K562 (cell line): ENCODE measurements around the gene IMPDH2. TPM values are rescaled to one million over a fixed set of nuclear protein-coding genes. Genes with fewer than 3 reads are reported as not detected.
A peak's percentile ranks its signal among the peaks of the same experiment; 100 is the strongest.

Experiments used
- BACH1 ChIP-seq: fragments of 200-800 bp; sonication (Bioruptor generic); IDR thresholded peaks from 2 replicates; pipeline ENCODE4 v1.6.1; 2016; ENCODE audit warnings: missing genetic modification characterization, missing compliant biosample characterization
- CREM ChIP-seq: IDR thresholded peaks from 2 replicates; pipeline ENCODE4 v1.6.1; 2014; ENCODE audit warnings: antibody characterized with exemption, low read depth
- EP400 ChIP-seq: fragments of 450-650 bp; IDR thresholded peaks from 2 replicates; pipeline ENCODE4 v1.6.1; 2017; ENCODE audit warnings: antibody characterized with exemption, mild to moderate bottlenecking, moderate library complexity
- FOS ChIP-seq: IDR thresholded peaks from 3 replicates; pipeline ENCODE4 v1.6.1; 2011; ENCODE audit not compliant: insufficient read length; ENCODE audit errors: extremely low read depth
- GATAD2A ChIP-seq: fragments of 450-650 bp; IDR thresholded peaks from 2 replicates; pipeline ENCODE4 v1.6.1; 2017
- HDAC1 ChIP-seq, 2 experiments: fragments of 450-650 bp; IDR thresholded peaks; 2 replicates each; pipeline ENCODE4 v1.6.1; 2016 to 2017; ENCODE audit warnings: inconsistent platforms in 1 of 2, mild to moderate bottlenecking in 1 of 2, moderate library complexity in 1 of 2
- HDAC2 ChIP-seq: fragments of 450-650 bp; IDR thresholded peaks from 2 replicates; pipeline ENCODE4 v1.6.1; 2016; ENCODE audit warnings: mild to moderate bottlenecking
- HNRNPK ChIP-seq: fragments of 200-400 bp; formaldehyde crosslinking; IDR thresholded peaks from one replicate; pipeline ENCODE4 v1.6.1; 2018; ENCODE audit warnings: mild to moderate bottlenecking, low read depth, low read length; ENCODE audit not compliant: poor library complexity, severe bottlenecking
- MTA3 ChIP-seq: fragments of 450-650 bp; formaldehyde crosslinking; IDR thresholded peaks from 2 replicates; pipeline ENCODE4 v1.6.1; 2017; ENCODE audit warnings: mild to moderate bottlenecking, borderline replicate concordance
- NRF1 ChIP-seq, 2 experiments: fragments of 450-650 bp; IDR thresholded peaks in 1 of 2; conservative IDR thresholded peaks in 1 of 2; 2 replicates each; pipeline ENCODE4 v1.6.1; 2014; ENCODE audit warnings: mild to moderate bottlenecking in 2 of 2
- PHF8 ChIP-seq: fragments of 200-600 bp; sonication (generic); IDR thresholded peaks from 2 replicates; pipeline ENCODE4 v1.6.1; 2012; ENCODE audit warnings: mixed run types, mild to moderate bottlenecking, inconsistent platforms, low read length, moderate library complexity, borderline replicate concordance
- POLR2A ChIP-seq: fragments of 450-650 bp; conservative IDR thresholded peaks from 2 replicates; pipeline ENCODE4 v1.6.1; 2016
- PTBP1 ChIP-seq: fragments of 200-400 bp; formaldehyde crosslinking; IDR thresholded peaks from 2 replicates; pipeline ENCODE4 v1.6.1; 2017; ENCODE audit warnings: low read depth, low read length
- RNF2 ChIP-seq: sonication (generic); IDR thresholded peaks from 2 replicates; pipeline ENCODE4 v1.6.1; 2016
- SMARCA5 ChIP-seq: fragments of 450-650 bp; IDR thresholded peaks from 2 replicates; pipeline ENCODE4 v1.6.1; 2016
- ZEB2 ChIP-seq: fragments of 450-650 bp; IDR thresholded peaks from 2 replicates; pipeline ENCODE4 v1.6.1; 2016
- ZFX ChIP-seq: sonication (generic); formaldehyde crosslinking; IDR thresholded peaks from 2 replicates; pipeline ENCODE4 v1.8.0; 2022; ENCODE audit warnings: mild to moderate bottlenecking, missing genetic modification reagents, moderate library complexity
- ZNF143 ChIP-seq: sonication (generic); formaldehyde crosslinking; IDR thresholded peaks from 2 replicates; pipeline ENCODE4 v1.9.0; 2022; ENCODE audit warnings: mild to moderate bottlenecking, missing genetic modification reagents
- ZNF274 ChIP-seq: IDR thresholded peaks from 2 replicates; pipeline ENCODE4 v1.6.1; 2011; ENCODE audit warnings: low read depth, mild to moderate bottlenecking, low read length, moderate library complexity, borderline replicate concordance
- ZSCAN29 ChIP-seq: fragments of 450-650 bp; IDR thresholded peaks from 2 replicates; pipeline ENCODE4 v1.6.1; 2017
- polyA plus RNA-seq, 8 experiments: library from polyadenylated mRNA; depleted of rRNA in 4 of 8; stranded (reverse) in 5 of 8; unstranded in 3 of 8; fragments of >200 nt; fragmentation: Nextera tagmentation in 2 of 8; fragmentation: Illumina TruSeq in 1 of 8; extraction: Ambion mirVana in 2 of 8; extraction: Trizol in 1 of 8; gene quantifications; 2 replicates each; pipeline versions ENCODE4 v1.2.1 to v1.2.3, GENCODE V29; 2011 to 2014; ENCODE audit warnings: inconsistent platforms in 1 of 8, missing spikeins in 1 of 8
- total RNA-seq, 7 experiments: library from RNA; depleted of rRNA in 6 of 7; stranded (reverse); fragments of >200 nt in 6 of 7; fragmentation: Illumina TruSeq in 2 of 7; extraction: Trizol in 2 of 7; gene quantifications; 2 replicates each; pipeline versions ENCODE4 v1.2.1 to v1.2.3, GENCODE V29; 2011 to 2021; ENCODE audit warnings: low replicate concordance in 1 of 7
- TF ChIP-seq, protein P1 (sequence below): fragments of 250-450 bp; sonication (Bioruptor Pico); IDR thresholded peaks from 2 replicates; pipeline ENCODE4 v1.9.0; 2021; ENCODE audit warnings: mild to moderate bottlenecking
- TF ChIP-seq, protein P2 (sequence below): fragments of 450-650 bp; IDR thresholded peaks from 2 replicates; pipeline ENCODE4 v1.6.1; 2016; ENCODE audit warnings: low read depth

The IMPDH2 gene
- total and polyA plus RNA-seq, 9 of the 15 experiments (the other 6 are each of a cell fraction or from before 2014, with no cell fraction given) = 318 to 507 (median 366) TPM

DNA sequence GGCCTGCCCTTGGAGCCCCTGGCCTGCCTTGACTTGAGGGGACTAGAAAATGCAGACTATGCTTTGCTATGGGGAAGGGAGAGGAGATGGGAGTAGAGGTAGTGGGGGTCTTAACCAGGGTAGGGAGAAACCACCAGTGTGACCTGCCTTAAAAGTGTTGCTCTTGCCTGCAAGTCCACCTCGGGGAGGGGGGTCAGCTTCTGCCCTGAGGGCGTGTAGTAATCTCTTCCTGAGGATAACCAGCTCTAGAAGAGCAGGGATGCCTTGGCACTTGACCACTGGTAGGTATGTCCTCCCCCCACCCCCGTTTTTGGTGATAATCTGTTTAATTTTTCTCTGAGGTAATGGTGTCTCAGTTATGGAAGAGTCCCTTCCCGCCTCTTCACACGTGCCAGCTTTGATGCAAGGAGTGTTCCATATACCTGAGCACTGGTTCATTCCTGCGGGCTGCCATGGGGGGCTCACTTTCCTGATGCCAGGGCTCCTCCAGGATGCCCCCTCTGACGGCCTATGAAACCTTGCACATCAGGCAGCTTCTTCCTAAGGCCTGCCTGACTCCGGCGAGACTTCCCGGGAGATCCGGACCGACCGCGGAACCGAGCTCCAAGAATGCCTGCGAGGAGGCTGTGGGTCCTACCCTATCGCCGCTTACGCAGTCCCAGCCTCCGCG is 39.9 kb downstream of the IMPDH2 start (continued):
- TF ChIP-seq, protein P1, sequence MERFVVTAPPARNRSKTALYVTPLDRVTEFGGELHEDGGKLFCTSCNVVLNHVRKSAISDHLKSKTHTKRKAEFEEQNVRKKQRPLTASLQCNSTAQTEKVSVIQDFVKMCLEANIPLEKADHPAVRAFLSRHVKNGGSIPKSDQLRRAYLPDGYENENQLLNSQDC (CRISPR knock-in tag) = no peak
- 0 out of 2 replicates have a peak, but pooled peaks have one; percentile 69 for TF ChIP-seq EP400
- no peak for TF ChIP-seq BACH1 (tag)
- TF ChIP-seq FOS = no peak
- no peak for TF ChIP-seq ZNF274
- 0 out of 2 replicates have a peak, but pooled peaks have one; percentile 33 for TF ChIP-seq ZFX (CRISPR knock-in tag)
- TF ChIP-seq RNF2 = no peak
- no peak for TF ChIP-seq HNRNPK
- no peak for TF ChIP-seq ZNF143
- TF ChIP-seq ZSCAN29 = peak; percentile 43; the same call in 1 of the 2 replicates
- TF ChIP-seq GATAD2A = no peak
- peak; percentile 54; the same call in 1 of the 2 replicates for TF ChIP-seq POLR2A
- TF ChIP-seq HDAC1 (IDR thresholded peaks at IDR 0.05) = peak in 1 of 2 experiments; percentile 56; a peak in 1 of 4 replicates
- TF ChIP-seq, protein P2, sequence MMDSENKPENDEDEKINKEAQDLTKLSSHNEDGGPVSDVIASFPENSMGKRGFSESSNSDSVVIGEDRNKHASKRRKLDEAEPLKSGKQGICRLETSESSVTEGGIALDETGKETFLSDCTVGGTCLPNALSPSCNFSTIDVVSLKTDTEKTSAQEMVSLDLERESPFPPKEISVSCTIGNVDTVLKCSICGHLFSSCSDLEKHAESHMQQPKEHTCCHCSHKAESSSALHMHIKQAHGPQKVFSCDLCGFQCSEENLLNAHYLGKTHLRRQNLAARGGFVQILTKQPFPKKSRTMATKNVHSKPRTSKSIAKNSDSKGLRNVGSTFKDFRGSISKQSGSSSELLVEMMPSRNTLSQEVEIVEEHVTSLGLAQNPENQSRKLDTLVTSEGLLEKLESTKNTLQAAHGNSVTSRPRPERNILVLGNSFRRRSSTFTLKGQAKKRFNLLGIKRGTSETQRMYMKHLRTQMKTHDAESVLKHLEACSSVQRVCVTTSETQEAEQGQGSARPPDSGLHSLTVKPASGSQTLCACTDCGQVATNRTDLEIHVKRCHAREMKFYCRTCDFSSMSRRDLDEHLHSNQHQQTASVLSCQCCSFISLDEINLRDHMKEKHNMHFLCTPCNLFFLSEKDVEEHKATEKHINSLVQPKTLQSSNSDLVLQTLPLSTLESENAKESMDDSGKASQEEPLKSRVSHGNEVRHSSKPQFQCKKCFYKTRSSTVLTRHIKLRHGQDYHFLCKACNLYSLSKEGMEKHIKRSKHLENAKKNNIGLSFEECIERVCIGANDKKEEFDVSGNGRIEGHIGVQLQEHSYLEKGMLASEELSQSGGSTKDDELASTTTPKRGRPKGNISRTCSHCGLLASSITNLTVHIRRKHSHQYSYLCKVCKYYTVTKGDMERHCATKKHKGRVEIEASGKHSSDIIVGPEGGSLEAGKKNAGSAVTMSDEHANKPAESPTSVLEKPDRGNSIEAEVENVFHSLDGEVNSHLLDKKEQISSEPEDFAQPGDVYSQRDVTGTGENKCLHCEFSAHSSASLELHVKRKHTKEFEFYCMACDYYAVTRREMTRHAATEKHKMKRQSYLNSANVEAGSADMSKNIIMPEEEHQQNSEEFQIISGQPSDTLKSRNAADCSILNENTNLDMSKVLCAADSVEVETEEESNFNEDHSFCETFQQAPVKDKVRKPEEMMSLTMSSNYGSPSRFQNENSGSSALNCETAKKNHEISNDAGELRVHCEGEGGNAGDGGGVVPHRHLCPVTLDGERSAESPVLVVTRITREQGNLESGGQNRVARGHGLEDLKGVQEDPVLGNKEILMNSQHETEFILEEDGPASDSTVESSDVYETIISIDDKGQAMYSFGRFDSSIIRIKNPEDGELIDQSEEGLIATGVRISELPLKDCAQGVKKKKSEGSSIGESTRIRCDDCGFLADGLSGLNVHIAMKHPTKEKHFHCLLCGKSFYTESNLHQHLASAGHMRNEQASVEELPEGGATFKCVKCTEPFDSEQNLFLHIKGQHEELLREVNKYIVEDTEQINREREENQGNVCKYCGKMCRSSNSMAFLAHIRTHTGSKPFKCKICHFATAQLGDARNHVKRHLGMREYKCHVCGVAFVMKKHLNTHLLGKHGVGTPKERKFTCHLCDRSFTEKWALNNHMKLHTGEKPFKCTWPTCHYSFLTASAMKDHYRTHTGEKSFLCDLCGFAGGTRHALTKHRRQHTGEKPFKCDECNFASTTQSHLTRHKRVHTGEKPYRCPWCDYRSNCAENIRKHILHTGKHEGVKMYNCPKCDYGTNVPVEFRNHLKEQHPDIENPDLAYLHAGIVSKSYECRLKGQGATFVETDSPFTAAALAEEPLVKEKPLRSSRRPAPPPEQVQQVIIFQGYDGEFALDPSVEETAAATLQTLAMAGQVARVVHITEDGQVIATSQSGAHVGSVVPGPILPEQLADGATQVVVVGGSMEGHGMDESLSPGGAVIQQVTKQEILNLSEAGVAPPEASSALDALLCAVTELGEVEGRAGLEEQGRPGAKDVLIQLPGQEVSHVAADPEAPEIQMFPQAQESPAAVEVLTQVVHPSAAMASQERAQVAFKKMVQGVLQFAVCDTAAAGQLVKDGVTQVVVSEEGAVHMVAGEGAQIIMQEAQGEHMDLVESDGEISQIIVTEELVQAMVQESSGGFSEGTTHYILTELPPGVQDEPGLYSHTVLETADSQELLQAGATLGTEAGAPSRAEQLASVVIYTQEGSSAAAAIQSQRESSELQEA = no peak
- peak; percentile 67; the same call in 1 of the 2 replicates for TF ChIP-seq MTA3
- no peak for TF ChIP-seq PTBP1
- TF ChIP-seq NRF1 (conservative IDR thresholded peaks at IDR 0.05 in 1 of 2, IDR thresholded peaks at IDR 0.05 in 1 of 2) = peak in 1 of 2 experiments; percentile 70; a peak in 2 of 4 replicates
- no peak for TF ChIP-seq ZEB2
- TF ChIP-seq CREM = no peak
- peak; percentile 59; the same call in 1 of the 2 replicates for TF ChIP-seq HDAC2
- TF ChIP-seq PHF8 = peak; percentile 49; the same call in 1 of the 2 replicates
- no peak for TF ChIP-seq SMARCA5
- TF ChIP-seq, all 486 proteins: peak for 19
